T-helper 2 cell treated with Interferon-gamma antibody and Interleukin-4, amounts not matched to agents 100 ng/mL and 5 ng/mL, for 36 hours (primary cell): ENCODE results near the gene LBH. TPM values are rescaled to one million over a fixed set of nuclear protein-coding genes. Genes with fewer than 3 reads are reported as not detected.
"Not testable (repeated sequence)": the region's sequence is repeated elsewhere in the genome, so short reads cannot be mapped to it uniquely, and the experiment has no call there.

Experiments used
- intact Hi-C: fragments of 100-400 bp; cut with micrococcal nuclease; formaldehyde crosslinking; loops from one replicate; pipeline ENCODE4 v1.15.1; 2023
- total RNA-seq: library from RNA; stranded (reverse); gene quantifications from 2 replicates; pipeline ENCODE4 v1.2.3, GENCODE V29; 2022

Gene LBH
- total RNA-seq, 1 donor from 2014 or later: 68.9 TPM

DNA sequence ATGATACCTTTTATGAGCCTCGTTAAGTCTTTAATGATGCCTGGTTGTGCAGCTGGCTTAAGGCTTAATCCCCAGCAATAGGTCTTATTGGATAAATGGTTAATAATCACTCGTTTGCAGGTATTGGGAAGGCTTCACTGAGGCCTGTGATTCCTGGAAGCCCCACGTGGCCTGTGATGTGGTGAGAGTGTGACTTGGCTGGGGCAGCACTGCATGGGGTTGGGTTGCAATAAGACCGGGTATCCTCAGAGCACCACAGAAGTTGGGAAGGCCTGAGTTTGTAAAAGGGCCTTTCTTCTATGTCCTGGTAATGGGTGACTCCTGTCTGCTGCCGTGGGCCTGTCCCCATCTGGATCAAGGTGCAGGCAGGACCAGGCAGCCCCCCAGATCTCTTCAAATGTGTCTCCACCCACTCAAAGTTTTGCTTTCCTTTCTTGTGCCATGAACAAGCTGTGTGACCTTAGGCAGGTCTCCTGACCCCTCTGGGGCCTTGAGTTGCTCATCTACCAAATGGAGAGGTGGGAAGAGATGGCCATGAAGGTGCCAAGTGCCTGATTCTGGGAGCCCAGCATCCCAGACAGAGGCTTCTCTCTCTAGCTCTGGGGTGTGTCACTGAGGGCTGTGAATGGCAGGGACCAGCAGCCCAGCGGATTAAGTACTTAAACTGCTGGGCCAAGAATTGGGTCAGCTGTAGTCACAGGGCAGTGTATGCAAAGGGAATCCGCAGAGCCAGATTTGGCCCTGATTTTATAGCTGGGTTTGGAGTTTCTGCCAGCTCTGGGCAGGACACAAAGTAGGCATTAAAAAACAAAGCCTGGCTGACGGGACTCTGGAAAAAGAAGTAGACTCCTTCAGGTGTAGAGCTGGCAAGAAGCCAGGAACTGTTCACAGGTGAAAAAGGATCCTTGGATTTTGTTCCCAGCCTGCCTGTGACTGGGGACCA is 24.4 kb downstream of the LBH start:
- intact Hi-C loops: no loop called here

DNA sequence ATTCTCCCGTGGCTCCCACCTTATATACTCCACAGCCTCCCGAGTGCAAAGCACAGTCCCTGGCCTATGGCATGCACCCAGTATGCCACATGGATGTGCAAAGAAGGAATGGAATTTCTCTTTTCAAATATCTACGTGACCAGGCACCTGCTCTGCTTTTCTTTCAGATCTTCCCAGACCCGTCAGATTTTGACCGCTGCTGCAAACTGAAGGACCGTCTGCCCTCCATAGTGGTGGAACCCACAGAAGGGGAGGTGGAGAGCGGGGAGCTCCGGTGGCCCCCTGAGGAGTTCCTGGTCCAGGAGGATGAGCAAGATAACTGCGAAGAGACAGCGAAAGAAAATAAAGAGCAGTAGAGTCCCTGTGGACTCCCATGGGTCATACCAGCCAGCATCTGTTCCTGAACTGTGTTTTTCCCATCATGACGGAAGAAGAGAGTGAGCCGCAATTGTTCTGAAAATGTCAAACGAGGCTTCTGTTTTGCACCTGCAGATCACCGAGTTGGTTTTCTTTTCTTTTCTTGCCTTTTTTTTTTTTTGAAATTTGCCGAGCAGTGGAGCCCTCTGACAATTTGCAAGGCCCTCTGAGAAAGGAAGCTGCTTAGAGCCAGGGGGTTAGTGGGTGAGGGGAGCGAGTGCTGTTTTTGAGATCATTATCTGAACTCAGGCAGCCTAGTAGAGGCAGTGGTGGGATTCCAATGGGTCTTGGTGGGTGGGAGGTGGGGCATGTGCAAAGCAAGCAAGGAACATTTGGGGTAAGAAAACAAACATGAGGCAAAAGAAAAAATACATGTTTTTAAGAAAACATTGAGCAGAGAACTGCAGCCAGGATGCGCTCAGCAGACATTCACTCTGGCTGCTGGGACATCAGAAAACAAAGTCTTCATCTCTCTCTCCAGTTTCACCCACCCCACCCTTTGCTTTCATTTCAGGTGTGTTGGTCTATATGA is 26.2 kb downstream of the LBH start:
- intact Hi-C loops: no loop called here

DNA sequence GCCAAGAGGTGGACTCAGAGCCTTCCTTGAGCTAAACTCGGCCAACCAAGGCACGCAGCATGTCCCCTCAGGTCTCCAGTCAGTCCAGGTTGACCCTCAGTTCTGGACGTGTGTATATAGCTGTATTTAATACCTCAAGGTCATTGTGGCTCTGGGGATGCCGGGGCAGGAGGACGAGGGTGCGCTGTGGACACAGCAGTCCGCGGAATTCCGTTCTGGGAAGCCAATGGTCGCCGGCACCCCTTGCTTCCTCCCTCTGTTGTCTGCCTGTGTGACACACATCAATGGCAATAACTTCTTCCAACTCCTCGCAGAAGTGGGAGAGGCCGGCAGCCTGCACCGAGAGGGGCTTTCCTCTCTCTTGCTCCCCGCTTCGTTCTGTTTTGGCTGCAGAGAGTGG is 27.7 kb downstream of the LBH start:
- intact Hi-C loops: no loop called here

DNA sequence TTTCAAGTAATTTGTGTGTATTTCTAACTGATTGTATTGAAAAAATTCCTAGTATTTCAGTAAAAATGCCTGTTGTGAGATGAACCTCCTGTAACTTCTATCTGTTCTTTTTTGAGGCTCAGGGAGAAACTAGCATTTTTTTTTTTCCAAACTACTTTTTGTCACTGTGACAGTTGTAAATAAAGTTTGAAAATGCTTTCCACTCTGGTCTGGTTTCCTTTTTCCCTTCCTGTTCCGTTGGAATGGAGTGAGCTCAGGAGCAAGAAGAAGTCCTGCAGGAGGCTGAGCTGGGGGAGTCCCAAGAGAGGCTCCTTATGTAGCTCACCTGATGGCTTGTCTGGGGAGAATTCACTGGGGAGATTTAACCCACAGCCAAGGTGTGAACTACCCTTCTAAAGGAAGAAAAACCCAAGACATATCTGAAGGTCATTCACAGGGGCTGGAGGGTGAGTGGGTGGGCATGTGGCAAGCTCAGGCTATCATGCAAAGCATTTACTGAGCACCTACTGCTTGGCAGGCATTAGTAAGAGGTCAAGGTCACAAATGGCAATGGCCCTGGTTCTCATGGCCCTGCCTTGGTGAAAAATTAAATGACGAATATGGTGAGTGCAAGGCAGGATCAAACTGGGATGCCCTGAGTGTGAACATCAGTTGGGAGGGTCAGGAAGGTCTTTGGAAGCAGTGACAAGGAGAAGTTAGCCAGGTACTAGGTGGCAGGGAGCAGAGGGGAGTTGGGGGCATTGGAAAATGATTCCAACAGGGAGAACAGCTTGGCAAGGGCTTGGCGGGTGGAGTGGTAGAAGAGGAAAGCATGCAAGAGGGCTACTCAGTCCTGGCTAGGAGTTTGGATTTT is 28.7 kb downstream of the LBH start:
- intact Hi-C loops: no loop called here

DNA sequence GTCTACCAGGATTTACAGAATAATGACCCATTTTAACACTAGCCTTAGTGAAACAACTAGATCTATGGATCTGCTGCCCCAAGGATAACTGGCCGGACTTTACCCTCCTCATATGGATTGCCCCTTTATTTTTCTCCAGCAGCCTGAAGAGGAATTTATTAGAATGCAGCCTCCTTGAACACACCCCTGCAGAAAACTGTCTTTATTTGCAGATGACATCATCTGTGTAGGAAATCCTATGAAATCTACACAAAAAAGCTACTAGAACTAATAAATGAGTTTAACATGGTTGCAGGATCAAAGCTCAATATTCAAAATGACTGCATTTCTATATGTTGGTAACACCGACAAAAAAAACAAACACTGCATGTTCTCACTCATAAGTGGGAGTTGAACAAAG is 29.6 kb downstream of the LBH start:
- intact Hi-C loops: no loop called here

DNA sequence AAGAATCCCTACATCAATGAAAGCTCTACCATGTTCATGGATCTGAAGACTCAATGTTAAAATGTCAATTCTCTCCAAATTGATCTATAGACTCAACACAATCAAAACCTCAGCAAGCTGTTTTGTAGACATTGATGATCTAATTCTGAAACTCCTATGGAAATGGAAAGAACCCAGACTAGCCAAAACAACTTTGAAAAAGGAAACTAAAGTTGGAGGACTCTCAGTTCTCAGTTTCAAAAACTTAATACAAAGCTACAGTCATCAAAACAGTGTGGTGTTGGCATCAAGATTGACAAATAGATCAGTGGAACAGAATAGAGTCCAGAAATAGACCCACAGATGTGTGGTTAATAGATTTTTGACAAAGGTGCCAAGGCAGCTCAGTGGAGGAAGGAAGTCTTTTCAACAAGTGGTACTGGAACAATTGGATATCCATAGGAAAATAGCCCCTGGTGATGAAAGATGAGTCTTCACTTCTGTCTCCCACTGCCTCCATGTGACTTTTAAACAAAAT is 30.4 kb downstream of the LBH start:
- intact Hi-C loops: no loop called here

DNA sequence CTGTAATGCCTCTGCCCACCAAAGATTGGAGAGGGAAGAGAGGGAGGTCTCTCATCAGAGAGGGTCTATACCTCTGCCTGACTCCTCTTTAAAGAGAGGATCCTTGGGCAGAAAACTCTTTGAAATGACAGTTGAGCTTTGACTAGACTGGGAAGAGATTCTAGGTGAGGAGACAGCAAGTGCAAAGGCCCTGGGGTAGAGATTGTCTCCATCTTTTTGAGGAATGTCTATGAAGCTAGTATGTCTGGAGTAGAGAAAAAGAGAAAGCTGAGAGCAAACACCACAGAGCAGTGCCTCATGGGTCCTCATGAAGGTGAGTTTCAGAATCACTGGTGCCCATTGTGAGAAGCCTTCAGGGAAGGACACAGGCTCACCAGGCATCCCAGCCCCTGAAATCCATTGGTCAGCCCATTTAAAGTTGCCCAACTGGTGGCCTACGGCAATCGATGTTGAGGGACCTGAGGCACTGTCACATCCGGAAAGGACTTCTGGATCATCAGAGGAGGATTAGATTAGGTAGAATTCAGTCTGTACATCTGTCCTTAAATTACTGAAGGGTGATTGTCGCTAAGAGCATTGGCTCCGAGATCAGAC is 31.5 kb downstream of the LBH start:
- intact Hi-C loops: no loop called here

DNA sequence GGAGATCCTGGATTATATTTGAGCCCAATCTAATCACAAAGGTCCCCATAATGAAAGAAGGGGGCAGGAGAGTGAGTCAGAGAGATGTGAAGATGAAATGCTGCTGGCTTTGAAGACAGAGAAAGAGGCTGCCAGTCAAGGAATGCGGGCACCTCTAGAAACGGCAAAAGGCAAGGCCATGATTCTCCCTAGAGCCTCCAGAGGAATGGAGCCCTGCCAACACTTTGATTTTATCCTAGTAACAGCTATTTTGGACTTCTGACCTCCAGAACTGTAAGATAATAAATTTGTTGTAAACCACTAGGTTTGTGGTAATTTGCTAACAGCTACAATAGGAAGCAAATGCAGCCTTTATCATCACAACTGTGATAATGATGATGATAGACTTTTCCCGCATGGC is 32.9 kb downstream of the LBH start:
- intact Hi-C loops: no loop called here

DNA sequence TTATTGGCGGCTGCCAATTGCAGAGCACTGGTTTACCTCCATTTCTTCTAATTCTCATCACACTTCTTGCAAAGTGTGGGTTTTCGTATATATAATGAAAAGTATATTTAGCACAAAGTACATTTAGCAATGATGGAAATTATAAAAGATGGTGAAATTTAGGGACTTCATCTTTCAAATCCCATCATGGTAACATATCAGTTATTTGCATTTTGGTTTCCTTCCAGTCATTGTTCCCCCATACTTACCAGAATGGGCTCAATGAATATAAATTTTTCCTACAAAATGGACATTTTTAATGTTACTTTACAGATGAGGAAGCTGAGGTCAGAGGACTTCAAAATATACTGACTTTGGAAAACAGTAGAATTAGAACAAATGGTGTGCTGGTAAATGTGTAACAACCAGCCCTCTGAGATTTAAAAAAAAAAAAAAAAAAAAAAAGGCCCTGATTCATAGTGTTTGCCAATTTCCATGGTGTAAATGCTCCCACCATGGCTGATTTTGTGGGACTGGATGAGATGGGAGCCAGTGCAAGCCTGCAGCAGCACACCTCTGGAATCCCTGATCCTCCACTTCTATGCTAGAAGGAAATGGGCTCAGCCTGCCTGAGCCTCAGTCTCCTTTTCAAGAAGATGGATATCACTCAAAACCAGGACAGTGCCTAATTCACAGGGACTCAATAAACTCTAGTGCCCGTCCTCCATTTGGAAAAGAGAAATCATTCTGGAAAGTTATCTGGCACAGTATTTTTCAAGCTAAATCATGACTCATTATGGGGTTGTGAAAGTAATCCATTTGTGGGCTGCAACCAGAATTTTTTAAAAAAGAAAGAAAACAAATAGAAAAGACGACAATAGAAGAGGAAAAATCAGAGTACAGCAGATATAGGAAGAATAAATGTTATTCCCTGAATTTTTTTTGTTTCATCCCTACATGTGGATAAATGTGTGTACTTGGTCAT is 34.0 kb downstream of the LBH start:
- intact Hi-C loops: loop anchor here (1.0 kb wide), 1 partner anchor 72 kb away; no protein-coding TSS in a partner anchor

DNA sequence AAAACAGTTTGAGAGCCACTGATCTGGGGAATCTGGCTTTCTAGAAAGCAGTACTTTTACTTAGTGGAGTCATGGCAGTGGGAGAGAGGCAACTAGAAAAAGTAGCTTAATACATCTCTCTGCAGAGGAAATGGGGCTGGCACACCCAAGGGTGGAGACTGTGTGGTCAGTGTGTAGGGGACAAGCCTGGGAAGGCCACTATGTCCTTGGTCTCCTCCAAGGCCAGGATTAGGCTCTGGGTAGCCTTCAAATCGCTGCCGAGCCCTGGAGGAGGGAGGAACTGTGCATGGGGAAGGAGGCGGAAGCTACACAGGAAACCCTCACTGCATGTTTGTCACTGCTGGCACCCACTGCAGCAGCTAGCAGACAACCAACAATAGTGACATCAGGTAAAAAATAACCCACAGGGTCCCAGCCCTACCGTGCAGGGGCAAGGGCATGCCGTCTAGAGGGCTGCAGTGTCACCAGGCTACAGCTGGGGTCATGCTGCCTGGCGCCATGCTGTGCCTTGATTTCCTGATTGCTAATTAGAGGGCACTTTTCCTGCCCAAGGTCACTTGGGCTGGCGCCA is 34.8 kb downstream of the LBH start:
- intact Hi-C loops: loop anchor here (1.0 kb wide), 1 partner anchor 71 kb away; no protein-coding TSS in a partner anchor

DNA sequence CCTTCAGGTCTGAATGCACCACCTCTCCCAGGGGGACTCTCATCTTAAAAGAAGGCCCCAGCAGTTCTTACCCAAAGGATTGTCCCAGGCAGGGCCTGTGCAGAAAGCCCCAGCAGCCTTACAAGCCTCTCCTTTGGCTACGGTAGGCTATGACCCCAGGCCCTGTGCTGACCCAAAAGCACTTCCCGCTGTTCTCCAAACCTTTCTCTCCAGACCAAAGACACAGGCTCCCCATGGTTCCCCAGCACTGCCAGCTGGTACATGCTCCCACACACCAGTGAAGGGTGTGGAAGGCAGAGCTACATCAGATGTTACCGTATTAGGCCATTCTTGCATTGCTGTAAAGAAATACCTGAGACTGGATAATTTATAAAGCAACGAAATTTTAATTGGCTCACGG is 35.4 kb downstream of the LBH start:
- intact Hi-C loops: loop anchor here (1.0 kb wide), 3 partner anchors 13 to 71 kb away; no protein-coding TSS in a partner anchor

DNA sequence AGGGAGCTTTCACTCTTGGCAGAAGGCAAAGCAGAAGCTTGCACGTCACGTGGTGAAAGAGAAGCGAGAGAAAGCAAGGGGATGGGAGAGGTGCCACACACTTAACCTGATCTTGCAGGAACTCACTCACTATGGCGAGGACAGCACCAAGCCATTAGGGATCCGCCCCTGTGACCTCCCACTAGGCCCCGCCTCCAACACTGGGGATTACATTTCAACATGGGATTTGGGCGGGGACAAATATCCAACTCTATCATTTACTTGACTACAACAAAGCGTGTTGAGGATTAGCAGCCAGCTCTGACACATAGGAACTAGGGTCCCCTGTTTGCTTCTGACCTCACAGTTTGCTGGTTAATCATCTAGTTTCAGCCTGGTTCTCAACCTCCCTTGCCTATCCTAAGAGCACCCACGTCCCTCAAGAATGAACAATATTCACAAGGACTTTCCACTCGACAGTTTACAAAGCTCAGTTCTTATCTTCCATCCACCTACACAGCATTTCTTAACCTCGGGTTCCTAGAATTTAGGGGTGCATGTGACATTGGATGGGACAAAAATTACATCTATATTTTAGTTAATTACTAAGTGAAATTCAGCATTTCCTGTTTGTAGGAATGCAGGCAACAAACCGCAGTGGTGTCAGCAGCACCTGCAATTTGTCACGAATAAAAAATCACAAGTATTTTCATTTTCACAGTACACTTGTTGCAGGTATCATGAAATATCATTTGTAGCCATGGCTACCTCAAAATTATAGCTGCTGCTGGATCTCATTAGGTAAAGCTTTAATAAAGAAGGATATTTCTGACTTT is 36.0 kb downstream of the LBH start:
- intact Hi-C loops: loop anchor here (1.0 kb wide), 2 partner anchors 14 to 35 kb away; no protein-coding TSS in a partner anchor

DNA sequence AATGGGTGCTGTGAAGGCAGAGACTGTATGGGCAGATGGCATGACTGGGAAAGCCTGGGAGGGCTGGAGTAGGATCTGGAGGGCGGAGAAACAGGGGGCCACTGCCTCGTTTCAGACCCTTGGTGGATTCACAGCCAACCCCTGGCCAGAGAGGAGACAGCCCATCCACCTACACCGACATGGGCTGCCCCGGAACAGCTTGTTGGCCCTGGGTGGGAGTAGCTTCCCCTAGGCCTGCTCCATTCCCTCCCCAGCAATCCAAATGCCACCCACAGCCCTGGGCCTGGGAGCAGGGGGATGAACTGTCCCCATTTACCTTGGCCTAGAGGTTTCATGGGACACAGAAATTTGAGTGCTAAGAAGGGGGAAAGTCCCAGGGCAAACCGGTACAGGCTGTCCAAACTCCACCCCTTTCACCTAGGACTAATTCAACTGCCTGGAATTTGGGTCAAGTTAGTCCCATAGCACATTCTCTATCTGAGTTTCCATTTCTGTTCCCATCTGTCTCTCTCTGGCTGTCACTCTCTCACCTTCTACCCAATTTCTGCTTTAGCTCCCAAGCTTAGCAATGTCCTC is 37.0 kb downstream of the LBH start:
- intact Hi-C loops: no loop called here

DNA sequence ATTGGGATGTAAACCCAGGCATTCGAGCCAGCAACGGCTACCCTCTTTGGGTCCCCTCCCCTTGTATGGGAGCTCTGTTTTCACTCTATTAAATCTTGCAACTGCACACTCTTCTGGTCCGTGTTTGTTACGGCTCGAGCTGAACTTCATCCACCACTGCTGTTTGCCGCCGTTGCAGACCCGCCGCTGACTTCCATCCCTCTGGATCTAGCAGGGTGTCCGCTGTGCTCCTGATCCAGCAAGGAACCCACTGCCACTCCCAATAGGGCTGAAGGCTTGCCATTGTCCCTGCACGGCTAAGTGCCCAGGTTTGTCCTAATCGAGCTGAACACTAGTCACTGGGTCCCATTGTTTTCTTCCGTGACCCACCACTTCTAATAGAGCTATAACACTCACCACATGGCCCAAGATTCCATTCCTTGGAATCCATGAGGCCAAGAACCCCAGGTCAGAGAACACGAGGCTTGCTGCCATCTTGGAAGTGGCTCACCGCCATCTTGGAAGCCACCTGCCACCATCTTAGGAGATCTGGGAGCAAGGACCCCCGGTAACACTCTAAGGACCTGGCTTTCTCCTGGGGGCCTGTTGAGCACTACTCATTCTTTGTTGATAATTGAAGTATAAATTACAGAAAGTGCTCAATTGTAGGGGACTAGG is 37.9 kb downstream of the LBH start:
- intact Hi-C loops: not testable (repeated sequence)

DNA sequence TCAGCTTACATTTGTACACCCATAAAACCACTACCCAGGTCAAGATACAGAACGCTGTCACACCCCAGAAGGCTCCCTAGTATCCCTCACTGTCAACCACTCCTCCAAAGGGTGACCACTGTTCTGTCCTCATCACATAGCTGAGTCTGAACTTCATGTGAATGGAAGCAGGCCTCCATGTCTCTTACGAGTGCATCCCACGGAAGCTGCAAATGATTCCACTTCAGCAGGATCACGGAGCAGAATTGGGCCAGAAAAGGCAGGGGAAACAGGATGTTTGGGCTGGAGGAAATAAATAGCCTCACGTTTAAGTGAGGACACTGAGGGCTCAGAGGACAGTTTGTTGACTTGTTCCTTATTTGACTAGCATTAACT is 38.4 kb downstream of the LBH start:
- intact Hi-C loops: no loop called here

DNA sequence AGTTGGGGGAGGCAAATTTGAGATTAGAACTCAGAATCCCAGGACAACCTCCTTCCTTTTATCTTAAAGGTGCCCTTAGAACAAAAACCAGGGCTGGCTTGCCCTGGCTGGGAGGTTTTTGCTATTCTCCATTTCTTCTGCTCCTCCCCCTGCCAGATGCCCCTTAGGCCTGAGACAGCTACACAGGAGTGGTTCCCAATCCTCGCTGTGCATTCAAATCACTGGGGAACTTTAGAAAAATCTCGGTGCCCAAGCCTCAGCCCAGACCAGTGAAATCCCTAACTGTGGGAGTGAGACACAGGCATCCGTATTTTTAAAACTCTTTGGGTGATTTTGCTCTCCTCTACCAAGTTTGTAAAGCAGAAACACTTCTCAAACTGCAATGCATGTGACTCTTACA is 38.8 kb downstream of the LBH start:
- intact Hi-C loops: no loop called here

DNA sequence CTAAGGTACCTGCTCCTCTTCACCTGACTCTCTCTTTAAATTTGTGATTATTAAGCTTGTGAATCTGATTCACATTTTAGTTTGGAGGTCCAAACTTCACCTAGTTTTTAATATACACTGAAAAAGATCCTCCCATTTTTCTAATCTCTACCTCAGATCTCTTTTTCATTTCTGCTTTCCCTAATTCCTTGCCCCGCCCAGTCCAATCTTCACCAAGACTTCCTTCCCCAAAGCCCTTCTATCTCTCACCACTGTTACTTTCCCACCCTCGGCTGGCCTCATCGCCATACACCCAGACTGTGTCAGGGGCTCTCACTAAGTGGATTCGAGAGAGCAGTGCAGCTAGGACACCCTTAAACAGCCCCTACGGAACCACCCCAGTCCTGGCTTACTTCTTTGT is 40.0 kb downstream of the LBH start:
- intact Hi-C loops: no loop called here
